GM19025 (cell line): ENCODE measurements around the gene PDCD7.
"Not testable (repeated sequence)": the region's sequence is repeated elsewhere in the genome, so short reads cannot be mapped to it uniquely, and the experiment has no call there.

ENCODE experiments used
- ATAC-seq: cut with Tn5 transposase; IDR thresholded peaks from one replicate; pipeline ENCODE4 v1.9.1; 2021; ENCODE audit warnings: mild to moderate bottlenecking, low read depth, moderate library complexity; ENCODE audit not compliant: unreplicated experiment

Gene PDCD7

DNA sequence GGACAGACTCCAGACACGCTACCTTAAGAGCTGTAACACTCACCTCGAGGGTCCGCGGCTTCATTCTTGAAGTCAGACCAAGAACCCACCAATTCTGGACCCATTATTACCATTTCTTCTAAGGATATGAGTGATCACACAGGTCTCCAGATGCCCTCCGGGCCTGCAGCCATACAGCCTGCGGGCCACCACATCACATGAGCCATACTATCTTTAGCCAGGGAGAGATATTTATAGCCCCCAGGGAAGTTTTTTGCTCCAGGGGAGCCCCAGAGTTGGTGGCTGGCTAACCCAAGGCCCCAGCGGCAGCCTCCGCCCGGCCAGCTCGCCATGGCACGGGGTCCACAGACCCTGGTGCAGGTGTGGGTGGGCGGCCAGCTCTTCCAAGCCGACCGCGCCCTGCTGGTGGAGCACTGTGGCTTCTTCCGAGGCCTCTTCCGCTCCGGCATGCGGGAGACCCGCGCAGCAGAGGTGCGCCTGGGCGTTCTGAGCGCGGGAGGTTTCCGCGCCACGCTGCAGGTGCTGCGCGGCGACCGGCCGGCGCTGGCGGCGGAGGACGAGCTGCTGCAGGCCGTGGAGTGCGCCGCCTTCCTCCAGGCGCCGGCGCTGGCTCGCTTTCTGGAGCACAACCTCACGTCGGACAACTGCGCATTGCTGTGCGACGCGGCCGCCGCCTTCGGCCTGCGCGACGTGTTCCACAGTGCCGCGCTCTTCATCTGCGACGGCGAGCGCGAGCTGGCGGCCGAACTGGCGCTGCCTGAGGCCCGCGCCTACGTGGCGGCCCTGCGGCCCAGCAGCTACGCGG, 56.9 kb downstream of the PDCD7 start, which contains the start of gene KBTBD13:
KBTBD13 (plus strand) TSS at position 261 of the 805 bp plus-strand sequence; CDS start at position 331, 70 bp downstream.
- ATAC-seq, result no peak

DNA sequence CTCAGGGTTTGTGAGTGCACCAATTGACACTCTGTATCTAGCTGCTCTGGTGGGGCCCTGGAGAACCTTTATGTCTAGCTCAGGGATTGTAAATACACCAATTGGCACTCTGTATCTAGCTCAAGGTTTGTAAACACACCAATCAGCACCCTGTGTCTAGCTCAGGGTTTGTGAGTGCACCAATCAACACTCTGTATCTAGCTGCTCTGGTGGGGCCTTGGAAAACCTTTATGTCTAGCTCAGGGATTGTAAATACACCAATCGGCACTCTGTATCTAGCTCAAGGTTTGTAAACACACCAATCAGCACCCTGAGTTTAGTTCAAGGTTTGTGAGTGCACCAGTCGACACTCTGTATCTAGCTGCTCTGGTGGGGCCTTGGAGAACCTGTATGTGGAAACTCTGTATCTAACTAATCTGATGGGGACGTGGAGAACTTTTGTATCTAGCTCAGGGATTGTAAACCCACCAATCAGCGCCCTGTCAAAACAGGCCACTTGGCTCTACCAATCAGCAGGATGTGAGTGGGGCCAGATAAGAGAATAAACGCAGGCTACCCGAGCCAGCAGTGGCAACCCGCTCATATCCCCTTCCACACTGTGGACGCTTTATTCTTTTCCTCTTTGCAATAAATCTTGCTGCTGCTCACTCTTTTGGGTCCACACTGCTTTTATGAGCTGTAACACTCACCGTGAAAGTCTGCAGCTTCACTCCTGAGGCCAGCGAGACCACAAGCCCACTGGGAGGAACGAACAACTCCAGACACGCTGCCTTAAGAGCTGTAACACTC, 57.8 kb downstream of the PDCD7 start:
- not testable (repeated sequence) for ATAC-seq

DNA sequence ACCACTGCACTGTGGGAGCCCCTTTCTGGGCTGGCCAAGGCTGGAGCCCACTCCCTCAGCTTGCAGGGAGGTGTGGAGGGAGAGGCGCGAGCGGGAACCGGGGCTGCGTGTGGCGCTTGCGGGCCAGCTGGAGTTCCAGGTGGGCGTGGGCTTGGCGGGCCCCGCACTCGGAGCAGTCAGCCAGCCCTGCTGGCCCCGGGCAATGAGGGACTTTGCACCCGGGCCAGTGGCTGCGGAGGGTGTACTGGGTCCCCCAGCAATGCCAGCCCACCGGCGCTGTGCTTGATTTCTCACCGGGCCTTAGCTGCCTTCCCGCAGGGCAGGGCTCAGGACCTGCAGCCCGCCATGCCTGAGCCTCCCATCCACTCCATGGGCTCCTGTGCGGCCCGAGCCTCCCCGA, 58.7 kb downstream of the PDCD7 start:
- not testable (repeated sequence) for ATAC-seq

DNA sequence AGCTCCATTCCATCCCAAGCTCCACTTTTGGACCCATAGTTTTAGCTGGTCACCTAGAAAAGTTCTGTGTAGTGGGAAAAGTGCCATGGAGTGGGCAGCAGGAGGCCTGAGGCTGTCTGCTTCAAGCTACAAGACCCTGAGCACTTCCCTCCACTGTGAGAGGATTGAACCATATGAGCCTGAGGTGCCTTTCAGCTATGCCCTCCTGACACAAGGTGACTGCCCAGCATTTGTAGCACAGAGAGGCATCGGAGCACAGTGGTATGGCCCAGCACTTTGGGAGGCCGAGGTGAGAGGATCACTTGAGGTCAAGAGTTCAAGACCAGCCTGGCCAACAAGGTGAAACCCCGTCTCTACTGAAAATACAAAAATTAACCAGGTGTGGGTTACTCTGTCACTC, 61.0 kb downstream of the PDCD7 start:
- ATAC-seq, result no peak

DNA sequence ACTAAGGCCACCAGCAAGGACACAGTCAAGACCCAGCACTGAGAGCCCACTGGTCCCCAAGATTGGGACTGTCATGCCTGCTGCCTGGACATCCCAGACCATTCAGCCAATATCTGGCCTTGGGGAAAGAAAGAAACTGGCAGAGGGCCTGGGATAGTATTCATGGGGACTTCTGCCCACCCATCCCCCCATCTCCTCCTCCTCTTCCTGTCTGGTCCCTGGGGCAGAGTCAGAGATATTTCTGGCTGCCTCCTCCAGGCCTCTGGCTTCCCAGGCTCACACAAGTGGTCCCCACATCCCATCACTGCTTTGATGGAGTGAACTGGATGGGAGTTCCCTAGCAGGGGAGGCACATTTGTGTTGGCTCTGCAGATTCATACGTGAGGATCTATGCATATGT, 61.6 kb downstream of the PDCD7 start:
- ATAC-seq, result no peak

DNA sequence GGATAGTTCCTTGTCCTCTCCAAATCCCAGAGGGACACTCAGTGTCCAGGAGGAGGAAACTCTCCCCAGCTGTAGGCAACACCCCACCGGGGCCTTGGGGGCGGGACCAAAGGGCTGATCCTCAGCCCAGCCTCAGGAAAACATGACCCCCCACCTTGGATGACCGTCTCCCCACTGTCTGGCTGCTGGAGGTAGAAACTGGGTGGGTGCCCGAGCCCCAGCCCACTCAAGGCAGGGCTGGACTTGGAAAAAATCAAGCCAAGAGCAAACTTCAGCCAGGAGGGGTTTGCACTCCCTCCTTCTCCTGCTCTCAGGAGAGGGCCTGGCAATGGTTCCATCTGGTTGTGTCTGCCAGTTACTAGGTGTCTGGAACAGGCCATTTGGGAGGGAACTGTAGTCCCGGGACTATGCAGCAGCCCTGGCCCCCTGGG, 62.2 kb downstream of the PDCD7 start:
- no peak for ATAC-seq

DNA sequence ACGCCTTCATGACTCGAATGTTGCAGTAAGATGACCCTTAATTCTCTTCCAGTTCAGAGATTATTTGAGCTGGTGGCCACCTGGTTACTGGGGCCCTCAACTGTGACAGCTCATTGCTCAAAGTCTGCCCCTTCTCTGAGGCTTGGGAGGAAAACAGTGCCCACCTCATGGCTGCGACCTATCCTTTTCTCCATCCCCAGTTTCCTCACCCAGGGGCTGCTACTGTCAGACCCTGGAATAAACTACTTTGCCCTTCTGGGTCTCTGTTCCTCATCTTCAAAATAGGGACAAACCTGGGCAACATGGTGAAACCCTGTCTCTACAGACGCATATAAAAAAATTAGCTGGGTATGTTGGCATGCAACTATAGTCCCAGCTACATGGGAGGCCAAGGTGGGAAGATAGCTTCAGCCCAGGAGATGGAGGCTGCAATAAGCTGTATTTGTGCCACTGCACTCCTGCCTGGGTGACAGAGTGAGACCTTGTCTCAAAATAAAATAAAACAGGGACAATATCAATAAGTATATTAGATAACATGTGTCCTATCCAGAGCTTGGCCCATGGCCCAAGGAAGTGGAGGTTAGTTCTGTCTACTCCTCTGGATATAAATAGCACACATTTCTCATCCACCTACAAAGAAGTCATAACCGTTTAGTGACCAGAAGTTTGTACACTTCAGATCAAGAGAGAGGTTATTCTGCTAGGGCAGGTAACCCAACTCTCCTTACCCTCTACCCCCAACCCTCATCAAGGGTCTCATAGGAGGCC, 63.6 kb downstream of the PDCD7 start:
- no peak for ATAC-seq

DNA sequence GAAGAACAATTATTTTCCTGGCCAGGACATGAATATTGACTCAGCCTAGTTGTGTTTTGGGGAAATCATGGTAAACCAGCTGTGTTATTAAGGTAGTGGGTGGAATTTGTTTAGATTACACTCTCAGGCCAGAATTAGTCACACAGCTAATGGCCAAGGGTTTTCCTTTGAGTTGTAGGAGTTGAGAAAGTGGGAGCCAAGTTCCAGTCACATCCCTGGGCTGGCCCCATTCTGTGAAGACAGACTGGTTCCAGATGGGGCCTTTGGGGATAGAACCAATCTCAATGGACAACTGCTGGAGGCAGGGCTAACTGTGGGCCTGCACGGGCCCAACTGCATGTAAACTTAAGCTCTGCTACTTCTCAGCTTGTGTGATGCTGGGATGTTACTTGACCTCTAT, 64.4 kb downstream of the PDCD7 start:
- ATAC-seq, result no peak

DNA sequence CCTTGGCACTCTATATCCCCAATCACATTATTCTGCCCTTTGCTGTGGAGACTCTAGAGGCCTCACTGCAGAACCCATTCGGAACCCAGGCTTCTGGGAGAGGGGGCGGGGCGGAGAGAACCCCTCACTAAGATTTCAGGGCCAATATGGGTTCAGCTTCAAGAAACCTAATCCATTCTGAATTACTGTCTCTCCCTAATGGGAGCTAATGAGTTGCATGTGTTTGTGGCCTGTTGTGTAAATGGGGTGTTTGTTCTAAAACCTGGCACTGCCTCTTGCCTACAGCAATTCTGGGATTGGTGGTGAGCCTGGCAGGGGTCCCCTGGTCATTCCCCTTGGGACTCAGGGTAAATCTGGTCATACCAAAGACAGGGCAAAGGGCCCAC, 65.2 kb downstream of the PDCD7 start:
- ATAC-seq, result no peak

DNA sequence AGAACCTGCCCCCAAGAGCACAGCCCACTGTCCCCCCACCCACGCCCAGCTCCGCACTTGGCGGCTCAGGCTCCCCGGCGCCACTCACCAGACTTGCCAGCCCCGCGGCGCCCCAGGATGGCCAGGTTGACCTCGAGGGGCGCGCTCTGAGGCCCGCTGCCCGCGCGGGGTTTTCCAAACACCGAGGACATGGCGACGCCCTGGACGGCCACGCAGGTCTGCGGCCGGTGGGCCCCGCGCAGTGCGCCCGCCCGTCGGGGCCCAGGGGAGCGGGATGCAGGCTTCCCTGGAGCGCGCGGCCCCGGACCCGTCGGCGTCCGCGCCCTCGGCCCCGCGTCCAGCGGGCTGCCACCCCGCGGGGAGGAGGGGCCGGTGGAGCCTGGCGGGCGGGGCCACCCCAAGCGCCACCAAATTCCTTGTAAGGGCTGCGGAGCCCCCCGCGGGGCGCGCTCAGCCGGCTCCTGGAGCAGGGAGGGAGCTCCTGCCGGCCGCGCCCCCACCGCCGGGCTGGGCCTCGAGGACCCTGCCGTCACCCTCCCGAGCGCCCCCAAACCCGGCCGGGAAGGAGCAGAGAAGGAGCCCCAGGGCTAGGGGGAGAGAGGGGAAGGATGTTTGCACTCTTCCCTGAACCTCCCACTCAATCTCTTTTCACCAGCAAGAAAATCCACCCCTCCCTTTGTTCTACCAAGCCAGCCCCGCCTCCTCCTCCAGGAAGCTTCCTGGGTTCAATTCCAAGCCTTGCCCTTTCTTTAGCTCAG, 65.8 kb downstream of the PDCD7 start, which contains the start of gene RASL12:
RASL12 (minus strand) TSS at position 347 of the 758 bp plus-strand sequence; CDS start at position 191, 156 bp downstream.
- ATAC-seq, result no peak
